HepG2 (cell line): Measurements from ENCODE around the gene CYB5B. TPM values are rescaled to one million over a fixed set of nuclear protein-coding genes. Genes with fewer than 3 reads are reported as not detected.

Experiments
- E2F2 ChIP-seq: sonication (generic); formaldehyde crosslinking; IDR thresholded peaks from 2 replicates; pipeline ENCODE4 v1.4.0; 2020; ENCODE audit warnings: missing genetic modification reagents, borderline replicate concordance
- HMG20B ChIP-seq: conservative IDR thresholded peaks from 2 replicates; pipeline ENCODE4 v1.6.1; 2016; ENCODE audit warnings: missing genetic modification reagents, missing compliant biosample characterization
- MTA1 ChIP-seq: sonication (generic); formaldehyde crosslinking; IDR thresholded peaks from 2 replicates; pipeline ENCODE4 v1.4.0; 2020; ENCODE audit warnings: missing genetic modification reagents, mild to moderate bottlenecking, borderline replicate concordance
- PHF20 ChIP-seq: sonication (generic); formaldehyde crosslinking; IDR thresholded peaks from 2 replicates; pipeline ENCODE4 v1.5.0; 2020; ENCODE audit warnings: mild to moderate bottlenecking, missing genetic modification reagents
- RCOR2 ChIP-seq: IDR thresholded peaks from 2 replicates; pipeline ENCODE4 v1.6.1; 2016; ENCODE audit warnings: missing biosample characterization, missing genetic modification reagents
- ZNF383 ChIP-seq: sonication (generic); formaldehyde crosslinking; IDR thresholded peaks from 2 replicates; pipeline ENCODE4 v1.4.0; 2020; ENCODE audit warnings: missing genetic modification reagents, mild to moderate bottlenecking, borderline replicate concordance
- ZNF496 ChIP-seq: sonication (generic); formaldehyde crosslinking; IDR thresholded peaks from 2 replicates; pipeline ENCODE4 v1.8.1; 2023; ENCODE audit warnings: mild to moderate bottlenecking, moderate library complexity, missing genetic modification reagents; ENCODE audit not compliant: insufficient replicate concordance
- polyA plus RNA-seq, 8 experiments: library from polyadenylated mRNA; depleted of rRNA in 3 of 8; stranded (reverse) in 7 of 8; unstranded in 1 of 8; fragments of >200 nt; fragmentation: Illumina TruSeq in 4 of 8; extraction: Trizol in 4 of 8; gene quantifications; 2 replicates each; pipeline versions ENCODE4 v1.2.1 to v1.2.3, GENCODE V29; 2011 to 2016; ENCODE audit warnings: low read depth in 4 of 8, missing spikeins in 1 of 8, mixed read lengths in 1 of 8; ENCODE audit not compliant: insufficient read depth in 1 of 8
- total RNA-seq, 5 experiments: library from RNA; depleted of rRNA; stranded (reverse); fragments of >200 nt; fragmentation: Illumina TruSeq; extraction: Trizol; gene quantifications; 2 replicates each; pipeline ENCODE4 v1.2.3, GENCODE V29; 2016; ENCODE audit warnings: low read depth in 1 of 5
- TF ChIP-seq, protein P1 (sequence below): sonication (generic); formaldehyde crosslinking; IDR thresholded peaks from 2 replicates; pipeline ENCODE4 v1.5.1; 2020; ENCODE audit warnings: missing genetic modification reagents, mild to moderate bottlenecking, borderline replicate concordance
- TF ChIP-seq, protein P2 (sequence below): sonication (generic); formaldehyde crosslinking; conservative IDR thresholded peaks from 2 replicates; pipeline ENCODE4 v1.4.0; 2020; ENCODE audit warnings: missing genetic modification reagents
- TF ChIP-seq, protein P3 (sequence below): sonication (generic); formaldehyde crosslinking; IDR thresholded peaks from 2 replicates; pipeline ENCODE4 v1.8.1; 2023; ENCODE audit warnings: mild to moderate bottlenecking, missing genetic modification reagents, borderline replicate concordance
- TF ChIP-seq, protein P4 (sequence below): sonication (generic); formaldehyde crosslinking; conservative IDR thresholded peaks from 2 replicates; pipeline ENCODE4 v1.4.0; 2020; ENCODE audit warnings: mild to moderate bottlenecking, missing genetic modification reagents, moderate library complexity

CYB5B gene
- total and polyA plus RNA-seq, 2 of the 13 experiments (the other 11 are each of a cell fraction or from before 2014, with no cell fraction given): 234 to 432 TPM

DNA sequence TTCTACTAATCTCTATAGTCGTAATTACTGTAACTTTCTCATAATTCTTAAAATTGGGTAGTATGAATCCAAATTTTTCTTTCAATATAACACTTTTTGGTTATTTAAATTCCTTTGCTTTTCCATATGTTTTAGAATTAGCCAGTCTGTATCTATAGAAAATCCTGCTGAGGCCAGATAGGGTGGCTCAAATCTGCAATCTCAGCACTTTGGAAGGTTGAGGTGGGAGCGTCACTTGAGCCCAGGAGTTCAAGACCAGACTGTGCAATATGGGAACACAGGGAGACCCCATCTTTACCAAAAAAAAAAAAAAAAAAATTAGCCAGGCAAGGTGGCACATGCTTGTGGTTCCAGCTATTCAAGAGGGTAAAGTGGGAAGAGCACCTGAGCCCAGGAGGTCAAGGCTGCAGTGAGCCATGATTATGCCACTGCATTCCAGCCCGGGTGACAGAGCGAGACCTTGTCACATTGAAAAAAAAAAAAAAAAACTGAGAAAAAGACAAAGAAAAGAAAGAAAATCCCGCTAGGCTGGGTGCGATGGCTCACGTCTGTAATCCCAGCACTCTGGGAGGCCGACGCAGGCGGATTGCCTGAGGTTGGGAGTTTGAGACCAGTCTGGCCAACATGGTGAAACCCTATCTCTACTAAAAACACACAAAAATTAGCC, 47.9 kb upstream of the CYB5B start (continued):
- TF ChIP-seq, protein P1, sequence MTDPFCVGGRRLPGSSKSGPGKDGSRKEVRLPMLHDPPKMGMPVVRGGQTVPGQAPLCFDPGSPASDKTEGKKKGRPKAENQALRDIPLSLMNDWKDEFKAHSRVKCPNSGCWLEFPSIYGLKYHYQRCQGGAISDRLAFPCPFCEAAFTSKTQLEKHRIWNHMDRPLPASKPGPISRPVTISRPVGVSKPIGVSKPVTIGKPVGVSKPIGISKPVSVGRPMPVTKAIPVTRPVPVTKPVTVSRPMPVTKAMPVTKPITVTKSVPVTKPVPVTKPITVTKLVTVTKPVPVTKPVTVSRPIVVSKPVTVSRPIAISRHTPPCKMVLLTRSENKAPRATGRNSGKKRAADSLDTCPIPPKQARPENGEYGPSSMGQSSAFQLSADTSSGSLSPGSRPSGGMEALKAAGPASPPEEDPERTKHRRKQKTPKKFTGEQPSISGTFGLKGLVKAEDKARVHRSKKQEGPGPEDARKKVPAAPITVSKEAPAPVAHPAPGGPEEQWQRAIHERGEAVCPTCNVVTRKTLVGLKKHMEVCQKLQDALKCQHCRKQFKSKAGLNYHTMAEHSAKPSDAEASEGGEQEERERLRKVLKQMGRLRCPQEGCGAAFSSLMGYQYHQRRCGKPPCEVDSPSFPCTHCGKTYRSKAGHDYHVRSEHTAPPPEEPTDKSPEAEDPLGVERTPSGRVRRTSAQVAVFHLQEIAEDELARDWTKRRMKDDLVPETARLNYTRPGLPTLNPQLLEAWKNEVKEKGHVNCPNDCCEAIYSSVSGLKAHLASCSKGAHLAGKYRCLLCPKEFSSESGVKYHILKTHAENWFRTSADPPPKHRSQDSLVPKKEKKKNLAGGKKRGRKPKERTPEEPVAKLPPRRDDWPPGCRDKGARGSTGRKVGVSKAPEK (CRISPR knock-in tag): no peak
- TF ChIP-seq ZNF496 (CRISPR knock-in tag): no peak
- TF ChIP-seq, protein P2, sequence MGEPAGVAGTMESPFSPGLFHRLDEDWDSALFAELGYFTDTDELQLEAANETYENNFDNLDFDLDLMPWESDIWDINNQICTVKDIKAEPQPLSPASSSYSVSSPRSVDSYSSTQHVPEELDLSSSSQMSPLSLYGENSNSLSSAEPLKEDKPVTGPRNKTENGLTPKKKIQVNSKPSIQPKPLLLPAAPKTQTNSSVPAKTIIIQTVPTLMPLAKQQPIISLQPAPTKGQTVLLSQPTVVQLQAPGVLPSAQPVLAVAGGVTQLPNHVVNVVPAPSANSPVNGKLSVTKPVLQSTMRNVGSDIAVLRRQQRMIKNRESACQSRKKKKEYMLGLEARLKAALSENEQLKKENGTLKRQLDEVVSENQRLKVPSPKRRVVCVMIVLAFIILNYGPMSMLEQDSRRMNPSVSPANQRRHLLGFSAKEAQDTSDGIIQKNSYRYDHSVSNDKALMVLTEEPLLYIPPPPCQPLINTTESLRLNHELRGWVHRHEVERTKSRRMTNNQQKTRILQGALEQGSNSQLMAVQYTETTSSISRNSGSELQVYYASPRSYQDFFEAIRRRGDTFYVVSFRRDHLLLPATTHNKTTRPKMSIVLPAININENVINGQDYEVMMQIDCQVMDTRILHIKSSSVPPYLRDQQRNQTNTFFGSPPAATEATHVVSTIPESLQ (CRISPR knock-in tag): no peak
- no peak for TF ChIP-seq MTA1 (CRISPR knock-in tag)
- TF ChIP-seq RCOR2 (CRISPR knock-in tag): no peak
- TF ChIP-seq ZNF383 (CRISPR knock-in tag): no peak
- TF ChIP-seq, protein P3, sequence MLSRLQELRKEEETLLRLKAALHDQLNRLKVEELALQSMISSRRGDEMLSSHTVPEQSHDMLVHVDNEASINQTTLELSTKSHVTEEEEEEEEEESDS (CRISPR knock-in tag): no peak
- TF ChIP-seq PHF20: no peak
- TF ChIP-seq HMG20B (CRISPR knock-in tag): no peak
- TF ChIP-seq, protein P4, sequence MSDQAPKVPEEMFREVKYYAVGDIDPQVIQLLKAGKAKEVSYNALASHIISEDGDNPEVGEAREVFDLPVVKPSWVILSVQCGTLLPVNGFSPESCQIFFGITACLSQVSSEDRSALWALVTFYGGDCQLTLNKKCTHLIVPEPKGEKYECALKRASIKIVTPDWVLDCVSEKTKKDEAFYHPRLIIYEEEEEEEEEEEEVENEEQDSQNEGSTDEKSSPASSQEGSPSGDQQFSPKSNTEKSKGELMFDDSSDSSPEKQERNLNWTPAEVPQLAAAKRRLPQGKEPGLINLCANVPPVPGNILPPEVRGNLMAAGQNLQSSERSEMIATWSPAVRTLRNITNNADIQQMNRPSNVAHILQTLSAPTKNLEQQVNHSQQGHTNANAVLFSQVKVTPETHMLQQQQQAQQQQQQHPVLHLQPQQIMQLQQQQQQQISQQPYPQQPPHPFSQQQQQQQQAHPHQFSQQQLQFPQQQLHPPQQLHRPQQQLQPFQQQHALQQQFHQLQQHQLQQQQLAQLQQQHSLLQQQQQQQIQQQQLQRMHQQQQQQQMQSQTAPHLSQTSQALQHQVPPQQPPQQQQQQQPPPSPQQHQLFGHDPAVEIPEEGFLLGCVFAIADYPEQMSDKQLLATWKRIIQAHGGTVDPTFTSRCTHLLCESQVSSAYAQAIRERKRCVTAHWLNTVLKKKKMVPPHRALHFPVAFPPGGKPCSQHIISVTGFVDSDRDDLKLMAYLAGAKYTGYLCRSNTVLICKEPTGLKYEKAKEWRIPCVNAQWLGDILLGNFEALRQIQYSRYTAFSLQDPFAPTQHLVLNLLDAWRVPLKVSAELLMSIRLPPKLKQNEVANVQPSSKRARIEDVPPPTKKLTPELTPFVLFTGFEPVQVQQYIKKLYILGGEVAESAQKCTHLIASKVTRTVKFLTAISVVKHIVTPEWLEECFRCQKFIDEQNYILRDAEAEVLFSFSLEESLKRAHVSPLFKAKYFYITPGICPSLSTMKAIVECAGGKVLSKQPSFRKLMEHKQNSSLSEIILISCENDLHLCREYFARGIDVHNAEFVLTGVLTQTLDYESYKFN (CRISPR knock-in tag): 0 out of 2 replicates have a peak, but pooled peaks have one; percentile 26
- TF ChIP-seq E2F2: no peak
